SK-N-DZ (cell line): ENCODE measurements around the gene HOMER1.
"Not testable (repeated sequence)": the region's sequence is repeated elsewhere in the genome, so short reads cannot be mapped to it uniquely, and the experiment has no call there.

Experiments
- DNase-seq: peaks from one replicate; pipeline ENCODE4 v3.0.0-alpha.2; 2015; ENCODE audit warnings: low spot score

Gene HOMER1

DNA sequence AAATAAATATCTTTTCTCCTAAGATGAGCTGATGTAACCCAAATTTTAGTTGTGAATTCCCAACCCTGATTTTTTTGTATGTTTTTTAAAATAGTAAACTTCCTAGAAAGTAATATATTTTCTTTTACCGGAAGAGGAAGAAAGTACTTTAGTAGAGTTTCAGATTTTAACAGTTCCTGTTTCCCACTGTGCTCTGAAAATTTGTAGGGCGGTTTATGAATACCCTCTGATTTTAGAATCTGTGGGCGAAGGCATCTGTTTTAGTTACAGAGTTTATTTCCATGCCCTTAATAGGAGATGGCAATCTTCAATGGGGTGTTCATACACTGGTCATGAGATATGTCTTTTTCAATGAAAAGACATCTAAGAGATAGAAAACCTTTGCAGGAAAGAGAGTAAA lies 3.7 kb upstream of the HOMER1 start:
- no peak for DNase-seq

DNA sequence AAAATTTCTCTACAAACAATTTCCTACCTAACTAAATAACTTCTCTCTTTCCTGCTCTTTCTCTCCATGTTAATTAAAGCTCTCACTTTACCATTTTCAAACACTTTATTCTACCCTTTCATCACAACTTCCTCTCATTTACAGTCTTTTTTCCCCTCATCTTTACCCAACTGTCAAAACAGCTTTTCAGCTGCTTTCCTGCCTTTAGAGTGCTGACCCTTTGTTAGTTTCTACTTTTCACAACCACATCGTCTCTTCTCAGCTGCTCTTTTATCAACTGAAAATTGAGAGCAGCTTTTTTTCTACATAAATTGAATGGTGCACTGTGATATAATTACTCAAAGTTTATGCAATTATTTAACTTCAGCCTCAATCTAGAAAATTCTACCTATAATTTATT lies 3.1 kb upstream of the HOMER1 start:
- no peak for DNase-seq

DNA sequence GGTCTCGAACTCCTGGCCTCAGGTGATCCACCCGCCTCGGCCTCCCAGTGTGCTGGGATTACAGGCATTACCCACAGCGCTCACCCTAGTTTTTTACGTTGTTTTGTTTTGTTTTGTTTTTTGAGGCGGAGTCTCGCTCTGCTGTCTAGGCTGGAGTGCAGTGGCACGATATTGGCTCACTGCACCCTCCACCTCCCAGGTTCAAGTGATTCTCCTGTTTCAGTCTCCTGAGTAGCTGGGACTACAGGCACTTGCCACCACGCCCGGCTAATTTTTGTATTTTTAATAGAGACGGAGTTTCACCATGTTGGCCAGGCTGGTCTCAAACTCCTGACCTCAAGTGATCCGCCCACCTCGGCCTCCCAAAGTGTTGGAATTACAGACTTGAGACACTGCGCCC lies 2.4 kb upstream of the HOMER1 start:
- DNase-seq, result not testable (repeated sequence)

DNA sequence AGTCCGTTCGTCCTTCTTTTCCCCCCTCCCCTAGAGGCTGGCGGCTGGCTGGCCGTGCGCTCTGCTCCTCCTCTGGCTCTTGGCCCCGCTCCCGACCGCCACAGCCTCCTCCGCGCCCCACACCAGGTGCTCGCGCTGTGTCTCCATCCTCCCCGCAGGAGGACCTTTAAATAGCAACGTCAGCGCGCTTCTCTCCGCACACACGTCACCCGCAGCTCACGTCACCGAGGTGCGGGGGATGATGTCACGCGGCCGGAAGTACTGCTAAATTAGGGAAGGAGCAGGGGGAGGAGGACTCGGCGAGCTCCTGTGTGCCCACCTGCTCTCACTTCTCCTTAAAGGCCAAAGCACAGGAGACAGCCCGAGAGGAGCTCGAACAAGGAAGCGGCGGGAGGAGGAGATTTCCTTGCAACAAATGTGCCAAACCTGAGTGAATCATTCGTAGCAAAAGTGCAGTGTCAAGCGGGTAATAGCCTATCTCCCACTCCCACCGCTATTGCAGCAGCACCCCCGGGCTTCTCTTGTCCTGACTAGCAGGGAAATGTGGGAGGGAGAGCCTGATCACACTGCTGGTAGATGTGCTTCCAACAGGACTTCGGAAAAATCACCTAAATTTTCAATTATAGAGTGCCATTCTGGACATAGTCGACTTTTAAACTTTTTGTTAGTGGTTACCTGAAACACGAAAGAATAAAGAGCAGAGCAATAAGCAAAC lies 614 bp upstream of the HOMER1 start:
- peak; percentile 96 for DNase-seq

DNA sequence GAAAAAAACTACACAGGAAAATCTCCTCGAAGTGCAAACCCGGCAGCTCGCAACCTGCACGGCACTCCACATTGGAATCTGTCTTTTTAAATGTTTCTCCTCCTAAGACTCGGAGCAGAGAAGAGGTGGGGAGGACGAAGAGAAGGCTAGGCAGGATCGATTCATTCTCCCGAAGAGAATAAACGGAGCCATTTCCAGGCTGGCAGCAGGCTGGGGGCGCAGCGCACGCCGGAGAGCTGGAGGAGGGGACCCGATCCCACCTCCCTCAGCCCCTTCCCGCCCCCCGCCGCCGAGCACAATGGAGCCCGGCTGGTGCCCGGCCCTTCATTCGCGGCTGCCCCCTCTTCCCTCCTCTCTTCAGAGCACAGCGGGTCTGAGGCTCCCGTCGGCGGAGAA lies 628 bp downstream of the HOMER1 start:
- DNase-seq, result no peak

DNA sequence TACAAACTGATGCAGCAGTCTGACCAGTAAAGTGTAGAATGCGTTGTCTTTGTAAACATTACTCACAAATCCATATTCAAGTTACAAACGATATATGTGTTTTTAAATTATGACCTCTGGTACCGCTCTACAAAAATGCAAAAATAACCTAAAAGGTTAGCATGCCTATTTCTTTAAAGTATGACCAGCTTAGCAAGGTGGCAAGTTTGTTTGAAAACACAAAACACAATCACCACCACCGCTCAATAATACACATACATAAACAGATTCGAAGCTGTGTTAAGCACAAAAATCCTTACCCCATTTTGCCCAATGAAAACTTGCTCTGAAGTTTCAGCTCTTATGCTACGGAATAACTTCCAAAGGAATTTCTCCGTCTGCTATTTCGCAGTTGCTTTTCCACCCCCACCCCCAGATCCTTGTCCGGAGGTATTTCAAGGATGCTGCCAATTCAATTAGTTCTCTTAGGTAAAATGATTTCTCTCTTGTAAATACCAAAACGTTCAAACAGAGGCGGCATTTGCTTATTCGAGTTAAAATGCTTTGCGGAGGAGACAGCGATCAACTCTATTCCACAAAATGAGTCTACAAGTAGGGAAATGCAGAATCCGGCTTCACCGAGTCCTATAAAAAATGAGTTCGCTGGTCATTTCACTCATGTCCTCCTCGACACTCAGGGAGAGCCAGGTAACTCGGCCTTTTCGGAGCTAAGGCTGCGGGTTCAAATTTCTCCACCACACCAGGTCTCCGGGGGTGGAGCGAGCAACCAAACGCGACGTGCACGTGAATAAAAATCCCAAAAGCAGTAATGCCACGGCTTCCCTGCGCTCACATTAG lies 1.2 kb downstream of the HOMER1 start:
- DNase-seq, result no peak

DNA sequence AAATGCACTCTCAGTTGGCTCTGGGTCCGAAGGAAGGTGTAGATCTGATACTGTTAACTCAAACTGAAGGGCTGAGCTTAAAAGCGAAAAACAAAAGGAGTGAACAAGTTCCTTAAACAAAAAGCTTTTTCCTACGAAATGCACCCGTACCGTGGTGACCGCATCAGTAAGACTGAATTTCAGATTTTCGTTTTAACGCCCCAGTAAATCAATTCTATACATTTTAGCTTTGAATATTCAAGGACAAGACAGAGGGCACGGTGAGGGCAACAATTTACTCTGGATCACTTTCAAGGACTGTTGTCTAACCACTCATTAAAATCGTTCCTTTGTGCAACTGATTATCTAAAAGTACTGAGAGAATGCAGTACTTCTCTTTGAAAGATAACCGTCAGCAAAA lies 1.9 kb downstream of the HOMER1 start:
- no peak for DNase-seq

DNA sequence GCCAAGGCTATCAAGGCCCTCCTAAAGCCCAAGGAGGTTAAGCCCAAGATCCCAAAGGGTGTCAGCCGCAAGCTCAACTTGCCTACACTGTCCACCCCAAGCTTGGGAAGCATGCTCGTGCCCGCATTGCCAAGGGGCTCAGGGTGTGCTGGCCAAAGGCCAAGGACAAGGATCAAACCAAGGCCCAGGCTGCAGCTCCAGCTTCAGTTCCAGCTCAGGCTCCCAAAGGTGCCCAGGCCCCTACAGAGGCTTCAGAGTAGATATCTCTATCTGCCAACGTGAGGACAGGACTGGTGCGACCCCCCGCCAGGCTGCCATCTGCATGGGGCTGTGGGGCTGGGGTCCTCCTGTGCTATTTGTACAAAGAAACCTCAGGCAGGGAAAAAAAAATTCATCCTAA lies 3.3 kb downstream of the HOMER1 start:
- DNase-seq, result no peak

DNA sequence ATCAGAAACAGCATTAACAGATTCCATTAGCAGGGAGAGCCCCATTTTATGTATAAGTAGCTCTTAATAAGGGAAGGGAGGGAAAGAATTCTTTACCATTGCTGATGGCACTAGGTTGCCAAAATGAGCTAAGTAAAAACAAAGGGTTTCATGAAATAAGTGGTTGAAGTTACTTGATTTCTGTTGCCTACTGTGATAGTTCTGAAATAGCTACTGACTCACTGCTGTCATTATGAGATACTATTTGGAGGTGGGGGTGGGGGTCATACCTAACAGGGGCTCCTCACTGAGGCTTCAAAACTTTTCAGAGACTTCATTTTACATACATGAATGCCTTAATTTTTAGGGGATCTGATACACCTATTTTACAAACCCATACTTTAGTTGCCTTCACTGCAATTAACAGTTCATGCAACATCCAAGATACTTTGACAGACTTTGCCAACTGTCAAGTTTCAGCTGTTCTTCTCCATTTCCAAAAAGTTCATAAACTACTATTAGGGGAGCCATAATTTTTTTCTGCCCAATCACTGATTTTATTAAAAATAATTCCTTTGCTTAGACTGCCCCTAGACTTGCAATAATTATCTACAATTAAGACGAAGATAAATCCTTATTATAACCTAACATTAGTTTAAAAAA lies 4.6 kb downstream of the HOMER1 start:
- DNase-seq, result no peak

DNA sequence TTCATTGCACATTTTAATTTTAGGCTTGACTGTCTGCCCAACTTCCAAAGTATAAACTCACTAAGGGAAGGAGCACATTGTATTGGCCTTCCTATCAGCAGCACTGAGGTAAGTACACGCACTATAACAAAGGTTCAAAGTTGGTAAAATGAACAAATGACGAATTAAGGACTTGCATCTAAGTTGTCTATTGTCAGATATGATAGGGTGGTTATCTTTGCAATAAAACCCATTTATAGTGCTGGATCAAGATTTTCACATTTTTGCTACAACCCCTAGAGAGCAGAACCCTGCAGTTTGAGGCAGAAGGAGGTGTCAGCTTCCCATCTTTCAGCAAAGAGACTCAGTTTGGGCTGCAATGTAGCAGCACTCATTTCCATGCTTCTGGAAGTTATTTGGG lies 5.1 kb downstream of the HOMER1 start:
- DNase-seq, result no peak

DNA sequence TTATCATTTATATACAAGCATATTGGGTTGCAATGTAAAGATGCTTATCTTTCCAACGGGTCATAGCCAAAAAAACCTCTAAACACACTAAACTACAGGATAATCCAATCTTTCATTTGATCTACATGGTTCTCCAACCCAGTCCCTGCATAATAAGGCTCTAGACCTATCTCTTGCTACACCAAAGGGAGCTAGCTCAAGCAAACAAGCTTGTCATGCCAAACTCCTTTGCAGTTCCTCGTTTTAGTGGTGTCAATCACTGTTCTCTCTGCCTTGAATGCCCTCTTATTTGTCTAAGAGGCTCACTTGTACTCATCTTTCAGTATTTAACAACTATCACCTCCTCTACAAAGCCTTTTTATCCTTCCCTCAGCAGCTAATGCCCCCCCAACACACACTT lies 5.6 kb downstream of the HOMER1 start:
- no peak for DNase-seq

DNA sequence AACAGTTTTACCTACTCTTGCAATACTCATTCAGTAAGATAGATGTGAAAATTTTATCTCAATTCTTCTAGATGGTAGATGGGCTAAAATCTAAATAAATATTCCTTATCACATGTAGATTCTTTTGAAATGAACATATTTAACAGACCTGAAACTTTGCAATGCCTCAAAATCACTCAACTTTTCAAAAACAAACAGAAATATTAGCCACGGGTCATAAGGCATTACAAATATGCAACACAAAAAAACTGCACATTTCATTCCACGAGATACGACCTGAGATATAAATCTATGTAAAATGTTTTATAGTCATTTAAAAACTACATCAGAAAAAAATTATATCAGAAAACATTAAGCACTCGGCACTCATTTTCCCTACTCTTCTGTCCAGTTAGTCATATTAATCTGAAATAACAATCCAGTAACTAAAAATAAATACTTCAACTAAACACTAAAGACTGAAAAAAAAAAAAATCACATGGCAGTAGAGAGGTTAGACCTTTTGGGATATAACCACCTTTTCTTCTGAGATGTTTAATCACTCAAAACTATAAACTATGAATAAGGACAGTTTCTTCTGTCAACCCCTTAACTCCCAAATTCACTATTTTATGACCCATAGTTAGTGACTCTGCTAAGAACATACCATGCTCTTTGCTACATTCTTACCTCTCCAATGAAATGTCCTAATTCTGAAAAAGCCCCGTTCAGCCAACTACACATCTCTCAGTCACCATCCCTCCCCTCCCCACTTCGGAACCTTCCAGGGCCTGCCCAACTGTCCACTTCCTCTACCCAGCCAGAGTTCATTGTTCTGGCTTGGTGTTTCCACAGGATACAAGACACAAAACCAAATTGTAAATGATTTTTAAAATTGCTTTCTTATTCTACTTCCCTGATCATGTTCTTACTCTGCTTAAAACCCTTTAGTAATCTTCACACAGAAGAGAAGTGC lies 6.4 kb downstream of the HOMER1 start:
- no peak for DNase-seq

DNA sequence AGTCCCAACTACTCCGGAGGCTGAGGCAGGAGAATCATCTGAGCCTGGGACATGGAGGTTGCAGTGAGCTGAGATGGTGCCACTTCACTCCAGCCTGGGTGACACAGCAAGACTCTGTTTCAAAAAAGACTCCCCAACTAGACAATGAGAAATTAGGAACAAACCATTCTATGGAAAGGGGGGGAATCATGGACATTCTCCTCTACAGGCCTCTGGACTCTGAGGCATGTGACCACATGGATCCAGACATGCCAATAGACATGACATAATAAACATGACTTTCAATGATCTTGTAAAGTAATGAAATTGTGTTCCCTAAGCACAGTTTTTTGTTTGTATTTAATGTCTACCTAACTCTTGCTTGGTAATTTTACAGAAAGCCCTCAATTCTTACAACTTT lies 8.8 kb downstream of the HOMER1 start:
- no peak for DNase-seq

DNA sequence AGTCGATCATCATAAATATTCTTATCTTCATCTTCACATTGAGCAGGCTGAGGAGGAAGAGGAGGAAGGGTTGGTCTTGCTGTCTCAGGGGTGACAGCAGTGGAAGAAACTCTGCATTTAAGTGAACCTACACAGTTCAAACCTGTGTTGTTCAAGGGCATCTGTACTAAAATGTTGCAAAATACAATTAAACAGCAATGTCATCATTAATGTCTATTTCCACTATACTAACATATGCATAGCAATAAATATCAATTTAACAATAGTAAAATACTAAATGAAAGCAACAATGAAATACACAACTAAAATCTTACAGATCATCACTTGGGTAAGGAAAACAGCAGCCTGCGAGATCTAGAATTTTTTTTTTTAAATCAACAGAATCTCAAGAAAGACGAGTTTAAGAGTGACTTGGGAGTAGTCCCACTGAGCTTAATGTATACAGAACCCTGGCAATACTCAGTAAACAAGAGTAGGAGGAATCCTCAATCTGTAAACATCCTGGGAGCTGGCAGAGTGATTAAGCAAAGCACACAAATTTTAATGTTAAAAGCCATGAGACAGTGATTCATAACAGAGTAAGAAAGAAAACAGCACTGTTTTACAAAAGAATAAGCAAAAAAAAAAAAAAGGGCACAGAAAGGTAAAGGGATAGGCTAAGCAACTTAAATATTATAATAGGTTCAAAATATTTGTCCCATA lies 10.0 kb downstream of the HOMER1 start:
- DNase-seq, result no peak

DNA sequence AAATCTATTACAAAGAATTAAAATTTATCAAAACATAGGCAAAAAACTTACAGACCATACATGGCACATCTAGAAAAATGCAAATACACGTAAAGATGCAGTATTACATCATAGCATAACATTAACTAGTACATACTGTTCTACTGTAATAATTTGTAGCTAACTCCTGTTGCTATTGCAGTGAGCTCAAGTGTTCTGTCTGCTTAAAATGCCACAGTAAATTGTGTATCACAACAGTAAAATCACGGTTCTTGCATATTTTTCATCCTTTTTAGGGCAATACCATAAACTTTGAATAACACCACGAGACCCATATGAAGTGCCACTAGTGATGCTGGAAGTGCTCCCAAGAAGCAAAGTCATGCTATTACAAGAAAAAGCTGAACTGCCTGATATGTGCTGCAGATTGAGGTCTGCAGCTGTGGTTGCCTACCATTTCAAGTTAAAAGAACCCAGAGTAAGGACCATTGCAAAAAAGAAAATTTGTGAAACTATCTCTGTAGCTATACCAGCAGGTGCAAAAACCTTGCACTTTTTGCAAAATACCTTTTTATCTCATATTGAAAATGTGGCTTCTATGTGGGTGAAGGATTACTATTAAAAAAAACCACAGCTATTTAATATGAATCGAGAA lies 14.2 kb downstream of the HOMER1 start:
- no peak for DNase-seq

DNA sequence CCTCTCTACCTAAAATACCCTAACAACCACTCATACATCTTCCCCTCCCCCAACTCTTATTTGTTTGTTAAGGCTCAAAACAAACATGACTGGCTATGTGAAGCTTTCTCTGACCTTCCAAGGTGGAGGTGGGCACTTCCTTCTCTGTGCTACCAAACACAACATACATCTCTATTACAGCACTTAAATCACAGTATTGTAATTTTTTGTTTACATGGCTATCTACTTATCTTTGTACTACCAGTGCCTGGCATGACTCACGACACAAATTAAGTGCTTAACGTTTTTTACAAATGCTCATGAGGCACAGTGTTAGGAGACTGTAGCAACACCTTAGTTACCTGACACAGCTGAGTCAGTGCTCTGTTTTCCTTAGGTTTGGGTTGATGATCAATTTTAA lies 18.6 kb downstream of the HOMER1 start:
- no peak for DNase-seq

DNA sequence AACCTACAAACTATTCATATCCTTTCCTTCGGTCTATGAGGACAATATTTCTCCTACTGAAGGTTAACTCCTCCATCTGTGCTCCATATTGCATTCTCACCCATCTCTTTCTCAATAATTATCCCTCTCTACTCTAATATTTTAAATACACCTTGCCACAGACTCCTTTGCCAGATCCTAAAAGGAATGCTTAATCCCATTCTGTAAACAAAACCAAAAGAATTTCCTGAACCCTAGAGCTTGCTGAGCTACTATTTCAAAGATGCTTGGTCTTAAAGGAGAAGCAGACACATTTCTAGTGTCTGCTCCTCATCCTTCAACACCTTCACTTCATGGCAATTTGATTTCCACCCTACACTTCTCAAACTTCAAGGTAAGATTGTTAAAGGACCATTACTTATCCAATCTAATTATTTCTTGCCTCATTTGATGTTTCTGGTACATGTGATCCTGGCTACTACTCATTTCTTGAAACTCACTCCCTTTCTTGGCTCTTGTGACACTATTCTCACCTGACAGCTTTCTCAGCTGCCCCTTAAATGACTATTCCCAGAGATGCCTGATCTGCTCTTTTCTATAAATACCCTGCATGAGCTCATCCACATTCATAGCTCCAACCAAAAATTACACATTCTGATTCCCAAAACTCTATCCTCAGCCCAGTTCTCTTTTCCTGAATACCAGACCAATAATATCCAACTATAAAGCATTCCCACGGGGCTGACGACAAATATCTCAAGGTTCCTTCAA lies 20.2 kb downstream of the HOMER1 start:
- DNase-seq, result no peak

DNA sequence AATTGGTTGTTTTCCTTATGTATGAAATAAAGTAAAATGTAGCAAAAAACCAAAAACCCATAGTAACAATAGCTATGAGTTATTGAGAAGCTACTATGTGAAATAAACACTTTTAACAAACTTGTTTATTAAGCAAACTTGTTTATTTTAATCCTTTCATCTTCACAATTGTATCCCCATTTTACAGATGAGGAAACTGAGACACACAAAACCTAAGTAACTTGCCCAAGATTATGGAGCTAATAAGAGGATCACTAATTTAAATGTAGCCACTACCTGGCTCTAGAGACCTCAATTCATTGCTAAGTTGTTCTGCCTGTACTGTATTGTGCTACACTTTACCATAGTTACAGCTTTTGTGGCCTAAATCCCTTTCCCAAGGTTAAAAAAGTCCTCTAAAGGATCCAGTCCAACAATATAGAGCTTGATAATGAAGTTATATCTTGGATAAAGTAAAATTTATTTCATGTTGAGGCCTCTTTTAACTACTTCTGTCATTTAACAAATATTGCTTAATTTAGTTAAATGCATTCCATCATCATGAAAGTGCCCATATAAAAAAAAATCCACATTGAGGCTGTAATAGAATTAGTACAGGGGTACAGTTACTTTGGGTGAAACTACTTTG lies 22.1 kb downstream of the HOMER1 start:
- no peak for DNase-seq

DNA sequence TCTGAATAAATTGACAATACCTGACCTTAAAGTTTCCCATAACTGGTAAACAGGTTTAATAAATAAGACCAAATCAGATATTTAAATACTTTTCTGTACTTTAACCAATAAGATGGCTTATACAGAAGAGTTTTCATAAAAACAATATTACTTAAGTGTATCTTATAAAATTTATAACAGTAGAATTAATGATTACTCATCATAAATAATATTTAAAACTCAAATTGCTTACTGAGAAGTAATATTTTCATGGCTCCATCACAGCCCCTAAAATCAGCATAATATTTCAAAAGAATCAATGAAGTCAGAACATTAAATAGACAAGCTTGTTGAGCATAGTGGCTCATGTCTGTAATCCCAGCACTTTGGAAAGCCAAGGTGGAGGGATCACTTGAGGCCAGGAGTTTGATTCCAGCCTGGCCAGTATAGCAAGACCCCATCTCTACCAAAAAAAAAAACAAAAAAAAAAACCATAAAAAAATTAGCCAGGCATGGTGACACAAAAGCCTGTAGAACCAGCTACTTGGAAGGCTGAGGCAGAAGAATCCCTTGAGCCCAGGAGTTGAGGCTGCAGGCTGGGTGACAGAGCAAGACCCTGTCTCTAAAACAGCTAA lies 23.5 kb downstream of the HOMER1 start:
- DNase-seq, result no peak
